ENCODE measurements around the gene RNF17.

The RNF17 gene

DNA sequence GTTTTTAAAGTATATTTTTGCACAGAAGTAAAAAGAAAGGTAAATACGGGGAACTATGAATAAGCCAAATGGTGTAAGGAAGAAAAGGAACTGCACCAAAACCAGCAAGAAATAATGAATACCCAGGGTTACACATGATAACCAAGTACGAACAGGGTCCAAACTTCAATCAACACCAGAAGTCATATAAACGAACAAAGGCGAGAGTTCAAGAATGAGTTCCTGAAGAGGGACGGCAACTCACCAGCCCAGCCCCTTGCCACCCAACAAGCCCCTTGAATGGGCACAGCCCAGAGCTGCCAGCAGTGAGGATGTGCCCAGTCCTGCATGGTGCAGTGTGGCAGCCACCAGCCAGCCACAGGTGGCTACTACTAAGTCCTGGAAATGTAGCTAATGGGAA, 132.1 kb downstream of the RNF17 start:
- no peak for DNase-seq (ENCODE audit: low read depth in 2 of 3, low spot score in 2 of 3)

DNA sequence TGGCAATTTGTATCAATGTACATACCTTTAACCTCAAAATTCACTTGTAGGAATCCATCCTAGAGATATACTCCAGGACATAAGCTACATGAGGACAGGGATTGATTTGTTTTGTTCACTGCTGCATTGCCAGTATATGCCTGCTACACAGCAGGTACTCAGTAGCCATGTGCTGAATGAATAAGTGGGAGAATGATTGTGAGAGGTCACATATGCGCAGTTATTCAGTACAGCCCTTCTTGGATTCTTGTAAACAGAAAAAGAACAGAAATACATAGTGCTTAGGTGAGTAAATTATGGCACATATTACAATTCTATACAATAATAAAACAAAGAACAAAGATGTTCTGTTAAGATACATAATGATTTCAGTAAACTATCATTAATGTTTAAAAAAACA, 133.3 kb downstream of the RNF17 start:
- DNase-seq (ENCODE audit: low read depth in 2 of 3, low spot score in 2 of 3) = no peak

DNA sequence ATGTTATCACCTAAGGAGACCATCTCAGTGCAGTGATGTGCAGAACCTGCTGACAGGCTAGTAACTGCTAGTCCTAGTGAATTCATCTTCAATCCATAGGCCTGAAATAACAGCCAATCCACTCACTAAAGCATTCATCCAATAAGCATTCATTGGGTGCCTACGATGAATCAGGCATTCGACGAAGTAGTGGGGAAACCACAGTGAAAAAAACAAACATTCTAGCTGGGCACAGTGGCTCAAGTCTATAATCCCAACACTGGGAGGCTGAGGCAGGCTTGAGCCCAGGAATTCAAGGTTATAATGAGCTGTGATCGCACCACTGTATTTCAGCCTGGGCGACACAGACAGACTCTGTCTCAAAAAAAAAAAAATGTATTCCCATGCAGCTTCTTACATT, 135.6 kb downstream of the RNF17 start:
- no peak for DNase-seq (ENCODE audit: low read depth in 2 of 3, low spot score in 2 of 3)

DNA sequence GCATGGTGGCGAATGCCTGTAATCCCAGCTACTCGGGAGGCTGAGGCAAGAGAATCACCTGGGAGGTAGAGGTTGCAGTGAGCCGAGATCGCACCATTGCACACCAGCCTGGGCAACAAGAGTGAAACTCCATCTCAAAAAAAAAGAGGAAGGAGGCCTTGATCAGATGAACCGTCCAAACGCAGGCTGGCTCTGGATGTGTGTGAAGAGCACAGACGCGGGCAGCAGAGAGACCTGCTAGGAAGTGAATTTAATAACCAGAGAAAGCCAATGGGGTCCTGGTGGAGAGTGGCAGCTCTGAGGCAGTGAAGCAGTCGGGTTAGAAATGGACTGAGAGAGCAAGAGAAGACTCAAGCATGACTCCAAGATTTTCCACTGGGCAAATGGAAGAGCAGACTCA, 136.5 kb downstream of the RNF17 start:
- no peak for DNase-seq (ENCODE audit: low read depth in 2 of 3, low spot score in 2 of 3)

DNA sequence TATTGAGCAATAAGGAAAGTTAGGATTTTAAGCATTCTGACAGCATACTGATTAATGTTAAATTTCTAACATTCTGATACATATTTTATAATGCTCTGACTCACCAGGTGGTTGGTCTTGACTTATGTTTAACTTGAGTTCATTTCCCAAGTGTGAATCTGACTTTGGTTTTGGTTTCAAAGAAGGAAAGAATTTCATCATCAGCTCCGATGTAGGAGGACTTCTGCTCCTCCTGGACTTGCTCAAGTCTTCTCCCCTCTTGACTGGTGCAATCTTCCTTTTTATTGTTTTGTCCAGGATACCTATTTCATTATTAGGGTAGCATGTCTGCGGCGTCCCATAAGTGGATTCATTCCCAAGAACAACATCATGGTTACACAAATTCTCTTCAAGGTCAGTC, 141.3 kb downstream of the RNF17 start:
- no peak for DNase-seq (ENCODE audit: low read depth in 2 of 3, low spot score in 2 of 3)

DNA sequence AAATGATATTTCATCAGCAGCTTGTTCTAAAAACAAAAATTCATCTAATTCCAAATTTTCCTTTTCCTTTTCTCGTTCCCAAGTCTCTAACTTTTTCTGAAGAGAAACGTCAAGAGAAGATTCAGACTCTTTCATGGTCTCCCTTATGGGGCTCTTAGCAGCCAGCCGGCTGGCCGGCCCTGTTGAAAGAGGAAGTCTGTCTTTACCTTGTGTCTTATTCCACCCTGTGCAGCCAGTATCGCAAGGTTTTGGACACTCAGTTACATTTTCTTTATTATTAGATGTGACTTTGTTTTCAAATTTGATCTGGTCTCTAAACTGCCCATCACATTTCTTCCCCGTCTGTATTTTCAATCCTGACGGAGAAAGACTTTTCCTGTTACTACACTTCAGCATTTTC, 142.3 kb downstream of the RNF17 start:
- DNase-seq (ENCODE audit: low read depth in 2 of 3, low spot score in 2 of 3) = no peak

DNA sequence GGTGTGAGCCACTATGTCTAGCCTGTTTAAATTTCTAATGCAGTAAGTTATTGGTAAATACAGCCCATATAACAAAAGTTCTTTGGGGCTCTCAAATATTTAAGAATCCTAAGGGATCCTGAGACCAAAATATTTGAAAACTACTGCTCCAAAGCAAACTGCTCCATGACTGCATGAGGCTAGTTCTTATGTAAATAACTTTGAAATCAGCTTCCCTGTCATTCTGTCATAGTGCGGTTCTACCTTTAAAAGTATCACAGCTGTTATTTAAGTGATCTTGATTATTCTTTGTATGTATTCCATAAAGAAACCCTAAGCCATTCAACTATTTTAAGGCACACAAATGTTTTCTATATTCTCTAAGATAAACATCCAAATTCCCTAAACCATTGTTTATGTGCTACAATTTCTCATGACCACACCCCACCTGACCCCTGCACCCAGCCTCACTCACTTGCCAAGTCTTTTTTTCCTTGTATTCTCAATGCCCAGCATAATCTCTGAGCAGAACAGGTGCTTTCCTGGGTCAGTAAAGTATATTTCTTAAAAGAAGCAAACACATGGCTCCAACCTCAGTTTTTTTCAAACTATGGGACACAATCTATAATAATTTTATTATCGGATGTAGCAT, 146.6 kb downstream of the RNF17 start:
- no peak for DNase-seq (ENCODE audit: low read depth in 2 of 3, low spot score in 2 of 3)

DNA sequence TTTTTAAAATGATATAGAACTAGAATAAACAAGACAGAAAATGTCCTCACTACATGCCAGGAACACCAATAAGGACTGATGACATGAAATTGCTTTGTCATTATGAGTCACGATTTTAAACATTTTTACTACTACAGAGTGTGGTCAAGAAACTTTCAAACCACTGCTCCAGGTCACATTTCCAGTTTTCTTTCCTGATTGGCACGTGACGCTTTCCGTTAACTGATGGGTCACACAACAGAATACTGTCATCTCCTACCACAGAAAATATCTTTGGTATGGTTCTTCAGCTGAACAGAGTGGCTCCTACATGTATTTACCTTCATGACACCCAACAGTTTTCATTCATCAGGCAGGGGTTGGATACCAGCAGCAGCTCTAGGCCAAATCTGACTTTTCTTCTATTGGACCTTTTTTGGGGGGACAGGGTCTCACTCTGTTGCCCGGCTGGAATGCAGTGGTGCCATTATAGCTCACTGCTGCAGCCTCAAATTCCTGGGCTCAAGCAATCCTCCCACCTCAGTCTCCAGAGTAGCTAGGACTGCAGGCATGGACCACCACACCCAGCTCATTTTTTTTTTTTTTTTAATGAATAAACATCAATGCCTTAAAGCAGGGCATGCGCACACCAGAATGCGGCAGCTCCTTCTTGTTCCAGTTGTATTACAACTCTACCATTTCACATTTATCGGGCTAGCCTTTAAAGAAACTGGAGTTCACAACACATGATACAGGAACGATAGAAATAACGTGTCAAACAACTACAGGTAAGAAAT, 147.4 kb downstream of the RNF17 start:
- DNase-seq (ENCODE audit: low read depth in 2 of 3, low spot score in 2 of 3) = no peak

DNA sequence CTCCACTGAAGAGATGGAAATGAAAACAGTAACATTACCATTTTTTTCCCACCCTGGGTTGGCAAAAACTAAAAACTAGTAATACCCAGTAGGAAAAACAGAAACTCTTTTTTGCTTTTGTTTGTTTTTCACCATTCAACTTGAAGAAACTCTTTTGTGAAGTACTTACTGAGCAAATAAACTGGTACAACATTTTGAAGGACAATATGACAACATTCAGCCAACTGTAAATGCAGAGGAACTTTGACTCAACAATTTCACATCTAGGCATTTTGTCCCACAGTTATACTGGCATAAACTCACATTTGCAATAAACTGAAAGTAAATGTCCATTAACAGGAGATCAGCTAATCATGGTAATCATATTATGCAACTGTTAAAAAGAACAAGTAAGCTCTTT, 152.5 kb downstream of the RNF17 start:
- no peak for DNase-seq (ENCODE audit: low read depth in 2 of 3, low spot score in 2 of 3)

DNA sequence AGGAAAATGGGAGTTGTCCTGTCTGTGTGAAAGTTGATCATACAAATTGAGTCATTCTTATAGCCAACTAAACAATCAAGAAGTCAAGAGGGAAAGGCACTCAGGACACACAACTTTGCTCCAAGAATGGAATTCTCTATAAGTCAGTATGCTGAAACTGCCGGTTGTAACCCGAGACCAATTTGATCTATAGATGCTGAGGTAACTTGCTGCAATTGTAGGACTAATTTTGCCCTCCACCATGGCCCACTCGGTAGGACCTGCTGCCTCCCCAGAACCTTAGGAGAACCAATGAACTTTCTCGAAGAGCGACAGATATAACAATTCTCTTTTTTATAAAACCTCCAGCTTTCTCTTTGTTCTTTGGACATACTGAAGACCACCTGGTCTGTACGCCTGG, 157.0 kb downstream of the RNF17 start:
- DNase-seq (ENCODE audit: low read depth in 2 of 3, low spot score in 2 of 3) = no peak

DNA sequence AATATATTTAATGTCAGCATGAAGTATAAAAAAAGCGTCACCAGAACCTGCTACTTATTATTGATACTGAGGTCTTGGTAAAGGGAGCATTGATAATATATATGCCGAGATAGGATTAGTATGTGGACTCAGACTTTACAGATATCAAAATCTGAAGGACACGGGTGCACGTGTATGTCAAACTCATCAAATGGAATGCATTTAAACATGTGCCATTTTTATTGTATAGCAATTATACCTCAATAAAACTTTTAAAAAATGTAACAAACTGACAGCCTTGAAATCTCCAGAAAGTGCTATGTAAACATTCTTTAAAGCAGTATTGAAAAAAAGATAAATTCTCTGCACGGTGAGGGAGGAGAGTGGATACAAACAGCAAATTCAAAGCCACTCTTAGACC, 157.9 kb downstream of the RNF17 start:
- DNase-seq (ENCODE audit: low read depth in 2 of 3, low spot score in 2 of 3) = no peak

DNA sequence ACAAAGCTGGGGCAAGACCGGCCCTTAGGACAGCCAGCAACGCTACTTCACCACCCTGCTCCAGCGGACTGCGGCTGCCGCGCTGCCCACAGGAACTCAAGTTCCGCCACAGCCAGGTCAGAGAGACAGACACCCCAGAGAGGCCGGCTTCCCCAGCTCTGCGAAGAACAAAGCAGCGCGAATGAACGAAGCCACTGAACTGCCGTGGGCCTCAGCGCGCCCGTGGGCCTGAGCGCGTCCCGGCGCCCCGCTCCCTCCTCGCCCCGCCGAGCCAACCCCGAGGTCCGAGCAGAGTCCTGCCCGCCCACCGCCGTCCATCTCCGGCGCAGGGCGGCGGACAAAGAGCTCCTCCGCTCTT, 158.4 kb downstream of the RNF17 start:
- peak in 1 of 3 experiments; percentile 6 for DNase-seq (ENCODE audit: low read depth in 2 of 3, low spot score in 2 of 3)

DNA sequence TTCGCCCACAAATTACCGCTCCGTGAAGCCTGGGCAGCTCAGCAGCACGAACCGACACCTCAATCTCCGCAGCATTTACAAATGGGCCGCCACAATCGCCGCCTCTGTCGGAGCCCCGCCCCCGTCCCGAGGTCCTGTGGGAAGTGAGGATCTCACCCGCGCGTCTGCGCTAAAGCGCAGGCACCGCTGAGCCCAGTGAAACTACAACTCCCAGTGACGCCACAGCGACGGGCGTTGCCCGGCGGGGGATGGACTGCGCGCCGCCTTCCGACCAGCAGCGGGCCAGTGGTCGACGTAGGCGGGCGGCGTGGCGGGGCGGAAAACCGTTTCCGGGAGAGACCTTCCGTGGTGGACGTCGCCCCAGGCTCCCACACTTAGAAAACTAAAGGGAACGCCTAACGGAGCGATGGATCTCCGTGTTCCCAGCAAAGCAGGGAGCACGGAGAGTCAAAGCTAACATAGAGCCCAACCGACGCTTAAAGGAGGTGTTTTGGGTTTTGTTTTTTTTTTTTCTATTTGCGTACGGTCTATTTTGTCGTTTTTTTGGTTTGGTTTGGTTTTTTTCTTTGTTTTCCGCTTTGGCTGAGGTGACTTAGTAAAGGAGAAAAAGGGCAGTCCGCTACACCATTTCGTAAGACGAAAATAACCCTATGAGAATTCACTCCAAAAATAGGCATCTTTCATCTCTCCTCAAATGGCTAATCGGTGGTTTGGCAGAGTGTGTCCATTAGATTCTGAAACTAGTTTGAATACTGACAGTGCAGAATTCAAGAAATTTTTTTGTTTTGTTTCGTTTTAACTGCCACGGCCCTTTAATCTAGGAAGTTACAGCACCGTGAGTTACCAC, 159.0 kb downstream of the RNF17 start:
- peak; percentile 71 to 87 (median 83) for DNase-seq (ENCODE audit: low read depth in 2 of 3, low spot score in 2 of 3)

DNA sequence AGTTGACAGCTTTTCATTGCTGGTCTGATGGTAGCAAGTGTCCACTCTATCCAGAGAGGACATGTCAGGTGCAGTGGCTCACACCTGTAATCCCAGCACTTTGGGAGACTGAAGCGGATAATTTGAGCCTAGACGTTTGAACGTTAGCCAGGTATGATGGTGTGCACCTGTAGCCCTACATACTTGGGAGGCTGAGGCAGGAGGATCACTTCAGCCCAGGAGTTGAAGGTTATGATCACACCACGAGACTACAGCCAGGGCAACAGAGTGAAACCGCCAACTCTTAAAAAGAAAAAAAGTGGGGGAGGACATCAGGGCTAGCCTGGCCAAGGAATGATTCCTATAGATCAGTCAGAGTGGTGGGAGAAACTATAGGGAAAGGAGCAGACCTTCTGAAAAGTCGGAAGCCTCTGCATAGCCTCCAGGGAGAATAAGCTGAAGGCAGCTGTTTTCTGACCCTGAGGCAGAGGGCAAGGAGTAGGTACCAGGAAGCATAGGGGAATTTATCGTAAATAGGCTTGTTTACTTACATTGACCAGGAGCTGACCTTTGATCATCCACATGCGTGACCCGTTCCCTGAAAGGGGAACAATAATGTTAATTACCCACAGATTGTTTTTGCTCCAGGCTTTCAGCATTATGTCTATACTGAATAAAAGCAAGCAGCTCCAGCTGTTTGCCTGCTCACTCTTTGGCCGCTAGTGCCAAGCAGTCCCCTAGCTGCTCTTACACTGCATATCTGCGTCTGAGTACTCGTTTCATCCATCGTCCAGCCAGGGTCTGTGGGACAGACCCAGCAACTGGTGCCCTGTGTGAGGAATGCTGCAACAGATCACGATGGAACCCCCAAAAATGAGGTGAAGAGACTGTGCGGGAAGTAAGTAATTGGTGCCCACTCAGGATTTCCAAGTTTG, 161.6 kb downstream of the RNF17 start:
- no peak for DNase-seq (ENCODE audit: low read depth in 2 of 3, low spot score in 2 of 3)

DNA sequence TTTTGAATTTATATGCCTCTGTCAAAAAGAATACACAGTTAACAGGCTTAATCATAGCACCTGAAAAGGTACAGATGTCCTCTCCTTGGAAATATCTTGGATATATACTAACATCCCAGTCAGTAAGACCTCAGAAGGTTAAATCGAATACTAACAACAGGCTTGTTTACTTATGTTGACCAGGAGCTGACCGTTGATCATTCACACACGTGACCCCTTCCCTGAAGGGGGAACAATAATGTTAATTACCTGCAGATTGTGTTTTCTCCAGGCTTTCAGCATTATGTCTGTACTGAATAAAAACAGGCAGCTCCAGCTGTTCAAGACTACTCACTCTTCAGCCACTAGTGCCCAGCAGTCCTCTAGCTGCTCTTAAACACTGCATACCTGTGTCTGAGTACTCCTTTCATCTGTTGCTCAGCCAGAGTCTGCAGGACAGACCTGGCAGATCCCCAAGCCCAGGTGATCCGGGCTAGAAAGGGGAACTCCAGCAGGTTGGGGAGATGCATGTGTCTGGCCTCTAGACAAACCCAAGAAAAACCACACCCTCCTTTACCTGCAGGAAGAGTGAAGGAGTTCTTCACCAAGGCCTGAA, 163.9 kb downstream of the RNF17 start:
- no peak for DNase-seq (ENCODE audit: low read depth in 2 of 3, low spot score in 2 of 3)

DNA sequence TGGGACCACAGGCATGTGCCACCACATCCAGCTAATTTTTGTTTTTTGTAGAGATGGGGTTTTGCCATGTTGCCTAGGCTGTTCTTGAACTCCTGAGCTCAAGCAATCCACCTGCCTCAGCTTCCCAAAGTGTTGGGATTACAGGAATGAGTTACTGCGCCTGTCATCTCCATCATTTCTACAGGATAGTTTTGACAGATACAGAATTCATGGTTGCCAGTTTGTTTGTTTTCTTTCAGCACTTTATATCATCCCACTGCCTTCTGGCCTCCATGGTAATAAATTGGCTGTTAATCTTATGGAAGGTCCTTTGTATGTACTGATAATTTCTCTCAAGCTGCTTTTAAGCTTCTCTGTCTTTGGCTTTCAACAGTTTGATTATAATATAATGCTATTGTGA, 165.2 kb downstream of the RNF17 start:
- DNase-seq (ENCODE audit: low read depth in 2 of 3, low spot score in 2 of 3) = no peak

All from activated CD8-positive, alpha-beta memory T cell treated with anti-CD3 and anti-CD28 coated beads for 48 hours (primary cell).